ENCODE measurements around the gene KCNK17. TPM values are rescaled to one million over a fixed set of nuclear protein-coding genes. Genes with fewer than 3 reads are reported as not detected.

Gene KCNK17
- total RNA-seq, 1 experiment from 2014 or later, result not detected

DNA sequence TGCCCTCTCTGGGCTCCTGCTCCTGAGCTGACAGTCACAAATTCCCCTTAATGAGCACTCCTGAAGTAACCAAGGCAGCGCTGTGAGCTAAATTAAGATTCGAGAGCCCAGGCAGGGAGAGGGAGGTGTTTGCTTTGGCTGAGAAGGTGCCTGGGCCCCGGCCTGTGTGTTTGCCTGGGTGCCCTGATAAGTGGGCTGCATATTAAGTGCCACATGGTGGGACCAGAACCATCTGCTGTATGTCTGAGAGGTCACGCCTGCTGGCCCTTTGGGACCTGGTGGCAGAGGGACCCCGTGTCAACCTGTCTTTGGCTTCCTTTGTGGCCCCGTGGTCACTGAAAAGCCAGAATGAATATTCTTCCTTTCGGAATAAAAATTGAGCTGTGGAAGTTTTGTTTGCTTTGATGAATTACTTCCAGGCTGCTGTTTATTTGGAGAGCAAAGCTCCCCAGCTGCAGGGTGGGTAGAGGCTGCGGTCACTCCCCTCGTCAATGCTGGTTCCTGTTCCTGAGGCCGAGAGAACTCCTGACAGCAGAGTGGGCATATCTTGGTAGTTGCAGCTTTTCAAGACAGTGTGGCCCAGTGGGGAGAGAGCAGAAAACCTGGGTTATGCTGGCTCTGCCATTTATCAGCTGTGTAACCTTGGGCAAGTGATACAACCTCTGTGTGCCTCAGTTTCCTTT lies 25.8 kb upstream of the KCNK17 start:
- no peaks in the 10 kb centered on the region for H3K9me3 ChIP-seq (ENCODE audit: low read length)
- H3K4me2 ChIP-seq (ENCODE audit: low read length), result no peak overlapping the region
- no peaks in the 10 kb centered on the region for H3K36me3 ChIP-seq (ENCODE audit: low read depth, low read length)
- no peaks in the 10 kb centered on the region for H4K20me1 ChIP-seq (ENCODE audit: low read length)
- DNase-seq (no peak), ATAC-seq (no peak)
- no peaks in the 10 kb centered on the region for H3F3A ChIP-seq (ENCODE audit: low read length, unreplicated experiment)
- peaks cover 46% of the 10 kb centered on the region for H3K27me3 ChIP-seq (ENCODE audit: low read length)
- no peaks in the 10 kb centered on the region for H3K4me1 ChIP-seq (ENCODE audit: insufficient read depth, low read length)
- CTCF ChIA-PET, result no interaction called here
- no peak overlapping the region for H2AFZ ChIP-seq (ENCODE audit: low read length)
- no peak overlapping the region for H3K4me3 ChIP-seq (ENCODE audit: low read length)
- BruUV-seq (replicated peaks), result no TSS peak
- intact Hi-C loops (cut with micrococcal nuclease), result loop anchor here (10.0 kb wide), 1 partner anchor 1975 kb away; no protein-coding TSS in a partner anchor
- TF ChIP-seq EZH2phosphoT487 (IDR thresholded peaks at IDR 0.05; ENCODE audit: borderline replicate concordance, low read length), result no peak
- TF ChIP-seq, protein P1, sequence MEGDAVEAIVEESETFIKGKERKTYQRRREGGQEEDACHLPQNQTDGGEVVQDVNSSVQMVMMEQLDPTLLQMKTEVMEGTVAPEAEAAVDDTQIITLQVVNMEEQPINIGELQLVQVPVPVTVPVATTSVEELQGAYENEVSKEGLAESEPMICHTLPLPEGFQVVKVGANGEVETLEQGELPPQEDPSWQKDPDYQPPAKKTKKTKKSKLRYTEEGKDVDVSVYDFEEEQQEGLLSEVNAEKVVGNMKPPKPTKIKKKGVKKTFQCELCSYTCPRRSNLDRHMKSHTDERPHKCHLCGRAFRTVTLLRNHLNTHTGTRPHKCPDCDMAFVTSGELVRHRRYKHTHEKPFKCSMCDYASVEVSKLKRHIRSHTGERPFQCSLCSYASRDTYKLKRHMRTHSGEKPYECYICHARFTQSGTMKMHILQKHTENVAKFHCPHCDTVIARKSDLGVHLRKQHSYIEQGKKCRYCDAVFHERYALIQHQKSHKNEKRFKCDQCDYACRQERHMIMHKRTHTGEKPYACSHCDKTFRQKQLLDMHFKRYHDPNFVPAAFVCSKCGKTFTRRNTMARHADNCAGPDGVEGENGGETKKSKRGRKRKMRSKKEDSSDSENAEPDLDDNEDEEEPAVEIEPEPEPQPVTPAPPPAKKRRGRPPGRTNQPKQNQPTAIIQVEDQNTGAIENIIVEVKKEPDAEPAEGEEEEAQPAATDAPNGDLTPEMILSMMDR (conservative IDR thresholded peaks at IDR 0.05; ENCODE audit: low read depth, low read length), result no peak
- POLR2A ChIA-PET (ENCODE audit: unreplicated experiment), result no interaction called here
- H3K27ac ChIP-seq (ENCODE audit: low read length), result no peak overlapping the region
- H3K79me2 ChIP-seq (ENCODE audit: low read length), result no peaks in the 10 kb centered on the region
- H3K9ac ChIP-seq (ENCODE audit: low read length), result no peak overlapping the region
- no peaks in the 10 kb centered on the region for H3K9me2 ChIP-seq (replicated peaks; ENCODE audit: low read length)

DNA sequence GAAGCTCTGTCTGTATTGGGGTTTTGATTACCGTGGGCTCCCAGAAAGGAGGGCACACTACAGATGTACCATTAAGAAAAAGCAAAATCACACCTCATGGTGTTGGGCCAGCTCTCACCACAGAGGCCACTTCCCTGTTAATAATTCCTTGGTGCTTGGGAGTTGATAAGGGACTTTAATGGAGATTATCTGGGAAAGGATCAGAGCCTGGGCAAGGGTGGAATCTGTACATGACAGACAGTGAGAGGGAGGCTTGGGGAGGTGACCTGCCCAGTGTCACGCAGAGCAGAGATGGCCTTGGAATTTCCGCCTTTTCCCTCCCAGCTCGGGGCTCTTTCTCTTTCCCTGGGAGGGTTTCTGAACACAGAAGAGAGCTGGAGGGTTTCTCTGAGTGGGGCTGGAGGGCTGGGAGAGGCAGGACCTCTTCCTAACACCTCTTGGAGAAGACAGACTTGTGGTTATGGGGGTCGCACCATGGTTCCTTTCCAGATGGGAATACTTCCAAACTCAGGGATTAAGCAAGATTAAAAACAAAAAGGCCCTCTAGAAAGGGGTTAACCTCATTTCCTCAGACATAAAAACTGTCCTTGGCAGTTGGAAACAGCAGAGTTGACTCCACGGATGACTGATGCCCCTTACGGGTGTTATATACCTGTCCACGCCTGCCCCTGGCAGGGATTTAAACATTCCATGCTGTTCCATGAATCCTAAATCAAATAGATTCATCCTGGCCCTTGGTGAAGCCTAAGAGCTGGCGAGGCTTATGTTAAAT lies 25.1 kb upstream of the KCNK17 start:
- Histone ChIP-seq H3K9me2 (replicated peaks; ENCODE audit: low read length) (no peaks in the 10 kb centered on the region), H3K27me3 (ENCODE audit: low read length) (peaks cover 46% of the 10 kb centered on the region), H3K4me3 (ENCODE audit: low read length) (no peak overlapping the region), H3K9me3 (ENCODE audit: low read length) (no peaks in the 10 kb centered on the region), H3K36me3 (ENCODE audit: low read depth, low read length) (no peaks in the 10 kb centered on the region), H3K4me1 (ENCODE audit: insufficient read depth, low read length) (no peaks in the 10 kb centered on the region), H3F3A (ENCODE audit: low read length, unreplicated experiment) (no peaks in the 10 kb centered on the region), H2AFZ (ENCODE audit: low read length) (no peak overlapping the region), H4K20me1 (ENCODE audit: low read length) (no peaks in the 10 kb centered on the region), H3K9ac (ENCODE audit: low read length) (no peak overlapping the region), H3K27ac (ENCODE audit: low read length) (no peak overlapping the region), H3K79me2 (ENCODE audit: low read length) (no peaks in the 10 kb centered on the region), H3K4me2 (ENCODE audit: low read length) (no peak overlapping the region)
- intact Hi-C loops (cut with micrococcal nuclease), result no loop called here
- no TSS peak for BruUV-seq (replicated peaks)
- ChIA-PET POLR2A (ENCODE audit: unreplicated experiment) (no interaction called here), CTCF (no interaction called here)
- ATAC-seq, result no peak
- no peak for TF ChIP-seq EZH2 (IDR thresholded peaks at IDR 0.05; ENCODE audit: low read length, unreplicated experiment)
- TF ChIP-seq EZH2phosphoT487 (IDR thresholded peaks at IDR 0.05; ENCODE audit: borderline replicate concordance, low read length), result no peak
- TF ChIP-seq, protein P1 (conservative IDR thresholded peaks at IDR 0.05; ENCODE audit: low read depth, low read length), result no peak
- DNase-seq, result no peak

DNA sequence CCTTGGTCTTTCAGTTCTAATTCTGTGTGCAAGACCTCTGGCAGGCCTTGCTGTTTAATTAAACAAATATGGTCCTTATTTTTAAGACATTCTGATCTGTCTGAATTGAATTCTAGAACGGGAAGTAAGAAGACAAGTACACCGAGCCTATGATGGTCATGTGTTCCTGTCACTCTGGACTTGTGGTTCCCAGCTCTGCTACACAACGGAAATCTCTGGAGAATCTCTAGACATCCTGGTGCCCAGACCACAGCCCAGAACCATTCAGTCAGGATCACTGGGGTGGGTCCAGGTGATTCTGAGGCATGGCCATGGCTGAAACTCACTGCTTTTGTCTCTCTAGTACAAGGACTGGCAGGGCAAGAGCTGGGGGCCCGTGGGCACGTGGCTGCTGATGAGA lies 24.2 kb upstream of the KCNK17 start:
- H2AFZ ChIP-seq (ENCODE audit: low read length), result no peak overlapping the region
- CTCF ChIA-PET, result no interaction called here
- H3K9ac ChIP-seq (ENCODE audit: low read length), result no peak overlapping the region
- H3K36me3 ChIP-seq (ENCODE audit: low read depth, low read length), result no peaks in the 10 kb centered on the region
- DNase-seq (no peak), ATAC-seq (no peak)
- intact Hi-C loops (cut with micrococcal nuclease), result no loop called here
- no peaks in the 10 kb centered on the region for H4K20me1 ChIP-seq (ENCODE audit: low read length)
- no peak overlapping the region for H3K4me3 ChIP-seq (ENCODE audit: low read length)
- no peak overlapping the region for H3K4me2 ChIP-seq (ENCODE audit: low read length)
- H3F3A ChIP-seq (ENCODE audit: low read length, unreplicated experiment), result no peaks in the 10 kb centered on the region
- H3K79me2 ChIP-seq (ENCODE audit: low read length), result no peaks in the 10 kb centered on the region
- H3K9me2 ChIP-seq (replicated peaks; ENCODE audit: low read length), result no peaks in the 10 kb centered on the region
- no peak overlapping the region for H3K27ac ChIP-seq (ENCODE audit: low read length)
- TF ChIP-seq EZH2 (IDR thresholded peaks at IDR 0.05; ENCODE audit: low read length, unreplicated experiment), result no peak
- TF ChIP-seq, protein P1 (conservative IDR thresholded peaks at IDR 0.05; ENCODE audit: low read depth, low read length), result no peak
- no peak for TF ChIP-seq EZH2phosphoT487 (IDR thresholded peaks at IDR 0.05; ENCODE audit: borderline replicate concordance, low read length)
- H3K27me3 ChIP-seq (ENCODE audit: low read length), result peaks cover 51% of the 10 kb centered on the region
- H3K9me3 ChIP-seq (ENCODE audit: low read length), result no peaks in the 10 kb centered on the region
- POLR2A ChIA-PET (ENCODE audit: unreplicated experiment), result no interaction called here
- BruUV-seq (replicated peaks), result no TSS peak
- no peaks in the 10 kb centered on the region for H3K4me1 ChIP-seq (ENCODE audit: insufficient read depth, low read length)

Measured in PC-3 (cell line).